H9 (cell line): Measurements from ENCODE around the gene PARP16. TPM values are rescaled to one million over a fixed set of nuclear protein-coding genes. Genes with fewer than 3 reads are reported as not detected.

Experiments used
- DNase-seq: peaks from one replicate; pipeline ENCODE4 v3.0.0-alpha.2; 2017
- H2AFZ ChIP-seq: one replicate; pipeline ENCODE4 v1.6.1; 2013; ENCODE audit warnings: mild to moderate bottlenecking, low read length, control low read depth, moderate library complexity
- H2AK5ac ChIP-seq: 2 replicates; pipeline ENCODE4 v1.6.1; 2013; ENCODE audit warnings: low read length, control low read depth, mixed read lengths; ENCODE audit not compliant: insufficient read length
- H2BK120ac ChIP-seq: one replicate; pipeline ENCODE4 v1.6.1; 2013; ENCODE audit warnings: low read depth, mild to moderate bottlenecking, low read length, control low read depth, inconsistent platforms; ENCODE audit not compliant: poor library complexity, severe bottlenecking
- H2BK12ac ChIP-seq: 2 replicates; pipeline ENCODE4 v1.6.1; 2013; ENCODE audit warnings: low read length, control low read depth, mixed read lengths, low read depth; ENCODE audit not compliant: insufficient read length
- H2BK15ac ChIP-seq: 2 replicates; pipeline ENCODE4 v1.6.1; 2013; ENCODE audit warnings: low read depth, low read length, control low read depth
- H2BK20ac ChIP-seq: one replicate; pipeline ENCODE4 v1.6.1; 2013; ENCODE audit warnings: low read depth, mild to moderate bottlenecking, low read length, control low read depth, inconsistent platforms; ENCODE audit not compliant: poor library complexity, severe bottlenecking
- H2BK5ac ChIP-seq: 2 replicates; pipeline ENCODE4 v1.6.1; 2013; ENCODE audit warnings: low read length, control low read depth, mixed read lengths; ENCODE audit not compliant: insufficient read length
- H3K14ac ChIP-seq: 2 replicates; pipeline ENCODE4 v1.6.1; 2013; ENCODE audit warnings: low read length, control low read depth; ENCODE audit not compliant: insufficient read depth
- H3K18ac ChIP-seq: 2 replicates; pipeline ENCODE4 v1.6.1; 2013; ENCODE audit warnings: low read depth, mild to moderate bottlenecking, mixed read lengths, low read length, control low read depth; ENCODE audit not compliant: insufficient read length
- H3K23ac ChIP-seq: 2 replicates; pipeline ENCODE4 v1.6.1; 2013; ENCODE audit warnings: low read length, control low read depth, mixed read lengths, low read depth; ENCODE audit not compliant: insufficient read length
- H3K23me2 ChIP-seq: 2 replicates; pipeline ENCODE4 v1.6.1; 2013; ENCODE audit warnings: low read depth, mild to moderate bottlenecking, mixed read lengths, low read length, control low read depth; ENCODE audit not compliant: insufficient read length, poor library complexity, severe bottlenecking
- H3K27ac ChIP-seq: 2 replicates; pipeline ENCODE4 v1.5.1; 2013; ENCODE audit warnings: low read length, control low read depth, mixed read lengths, low read depth; ENCODE audit not compliant: insufficient read length
- H3K27me3 ChIP-seq: 2 replicates; pipeline ENCODE4 v1.6.1; 2013; ENCODE audit warnings: low read length, control low read depth, inconsistent platforms; ENCODE audit not compliant: insufficient read depth
- H3K4ac ChIP-seq: 2 replicates; pipeline ENCODE4 v1.6.1; 2013; ENCODE audit warnings: low read depth, mild to moderate bottlenecking, control low read depth, inconsistent platforms, low read length, moderate library complexity
- H3K4me1 ChIP-seq: 2 replicates; pipeline ENCODE4 v1.6.1; 2013; ENCODE audit warnings: low read length, control low read depth, inconsistent platforms; ENCODE audit not compliant: insufficient read depth
- H3K4me2 ChIP-seq: 2 replicates; pipeline ENCODE4 v1.6.1; 2013; ENCODE audit warnings: low read length, control low read depth, mixed read lengths; ENCODE audit not compliant: insufficient read length, insufficient read depth
- H3K56ac ChIP-seq: 2 replicates; pipeline ENCODE4 v1.6.1; 2013; ENCODE audit warnings: low read depth, mild to moderate bottlenecking, mixed read lengths, low read length, control low read depth; ENCODE audit not compliant: insufficient read length
- H3K79me1 ChIP-seq: 2 replicates; pipeline ENCODE4 v1.6.1; 2013; ENCODE audit warnings: low read depth, mild to moderate bottlenecking, moderate library complexity, low read length, control low read depth, inconsistent platforms; ENCODE audit not compliant: insufficient read depth, poor library complexity, severe bottlenecking
- H3K79me2 ChIP-seq: 2 replicates; pipeline ENCODE4 v1.6.1; 2013; ENCODE audit warnings: low read length, control low read depth, inconsistent platforms; ENCODE audit not compliant: insufficient read depth
- H3K9ac ChIP-seq: 2 replicates; pipeline ENCODE4 v1.6.1; 2013; ENCODE audit warnings: low read length, control low read depth, mixed read lengths; ENCODE audit not compliant: insufficient read length; ENCODE audit errors: extremely low read depth
- H3K9me3 ChIP-seq: one replicate; pipeline ENCODE4 v1.6.1; 2013; ENCODE audit warnings: low read depth, low read length, inconsistent platforms; ENCODE audit not compliant: control insufficient read depth
- H3T11ph ChIP-seq: one replicate; pipeline ENCODE4 v1.6.1; 2013; ENCODE audit warnings: mild to moderate bottlenecking, low read length, control low read depth, inconsistent platforms
- H4K20me1 ChIP-seq: one replicate; pipeline ENCODE4 v1.6.1; 2013; ENCODE audit not compliant: control insufficient read depth, insufficient read length, insufficient read depth
- H4K5ac ChIP-seq: 2 replicates; pipeline ENCODE4 v1.6.1; 2013; ENCODE audit warnings: low read depth, mild to moderate bottlenecking, mixed read lengths, low read length, control low read depth; ENCODE audit not compliant: insufficient read length
- H4K8ac ChIP-seq: replicated peaks from 2 replicates; pipeline ENCODE4 v1.6.1; 2013; ENCODE audit warnings: low read length, control low read depth, mixed read lengths, low read depth; ENCODE audit not compliant: insufficient read length
- H4K91ac ChIP-seq: 2 replicates; pipeline ENCODE4 v1.6.1; 2013; ENCODE audit warnings: low read depth, mild to moderate bottlenecking, moderate library complexity, mixed read lengths, low read length, control low read depth; ENCODE audit not compliant: insufficient read length
- H3K27ac Mint-ChIP-seq, 3 experiments: 2 replicates in 2 of 3; 3 replicates in 1 of 3; pipeline ENCODE4 v1.8.0; 2020 to 2021; ENCODE audit warnings: mixed read lengths in 3 of 3, mild to moderate bottlenecking in 1 of 3, moderate library complexity in 1 of 3
- H3K27me3 Mint-ChIP-seq: 2 replicates; pipeline ENCODE4 v1.8.0; 2021; ENCODE audit warnings: low read depth, mild to moderate bottlenecking, moderate library complexity, mixed read lengths
- H3K36me3 Mint-ChIP-seq, 3 experiments: 2 replicates in 2 of 3; 3 replicates in 1 of 3; pipeline ENCODE4 v1.8.0; 2020 to 2021; ENCODE audit warnings: low read depth in 3 of 3, mixed read lengths in 3 of 3; ENCODE audit not compliant: insufficient read depth in 1 of 3
- H3K4me1 Mint-ChIP-seq, 2 experiments: 2 replicates each; pipeline ENCODE4 v1.8.0; 2020; ENCODE audit warnings: mixed read lengths in 2 of 2
- H3K4me3 Mint-ChIP-seq, 2 experiments: 2 replicates in 1 of 2; 3 replicates in 1 of 2; pipeline ENCODE4 v1.8.0; 2020 to 2021; ENCODE audit warnings: mild to moderate bottlenecking in 2 of 2, mixed read lengths in 2 of 2, moderate library complexity in 1 of 2
- H3K9me3 Mint-ChIP-seq, 2 experiments: 2 replicates in 1 of 2; 3 replicates in 1 of 2; pipeline ENCODE4 v1.8.0; 2020; ENCODE audit warnings: mild to moderate bottlenecking in 2 of 2, mixed read lengths in 2 of 2, moderate library complexity in 1 of 2
- CTCF ChIP-seq: fragments of 200-600 bp; sonication (generic); conservative IDR thresholded peaks from 3 replicates; pipeline ENCODE4 v1.8.0; 2021; ENCODE audit warnings: antibody characterized with exemption, mild to moderate bottlenecking
- WGBS: extraction: QIAGEN DNeasy Blood & Tissue Kit; methylation state at CpG from one replicate; pipeline ENCODE4 v1.1.7; 2013; ENCODE audit warnings: missing lambda C conversion rate, low lambda C conversion rate, mixed read lengths; ENCODE audit not compliant: insufficient read length; ENCODE audit errors: extremely low coverage; 5-methylcytosine and 5-hydroxymethylcytosine counted together
- total RNA-seq: library from RNA; stranded (reverse); gene quantifications from 2 replicates; pipeline ENCODE4 v1.2.1, GENCODE V29; 2021

The PARP16 gene
- total RNA-seq, 1 experiment from 2014 or later, result 3.9 TPM

GRCh38 chr15:65254356-65254755 lies 32.3 kb downstream of the PARP16 start:
- no peaks in the 10 kb centered on the region for H3K23me2 ChIP-seq
- H3K4me3 Mint-ChIP-seq, result no peak overlapping the region; a peak in 1 of 5 replicates
- no peaks in the 10 kb centered on the region for H3K27me3 Mint-ChIP-seq
- H3K36me3 Mint-ChIP-seq, result peaks cover 0 to 8% (median 3%) of the 10 kb centered on the region in 3 experiments; a peak in 4 of 7 replicates
- no peaks in the 10 kb centered on the region for H3K4me1 ChIP-seq
- no peak overlapping the region for H3K56ac ChIP-seq
- H2BK20ac ChIP-seq, result no peak overlapping the region
- H3K27ac ChIP-seq, result no peak overlapping the region
- no peak overlapping the region for H4K91ac ChIP-seq
- H3K27me3 ChIP-seq, result no peaks in the 10 kb centered on the region
- no peak overlapping the region for H3K4ac ChIP-seq
- H3K9me3 ChIP-seq, result no peaks in the 10 kb centered on the region
- H3K79me1 ChIP-seq, result no peaks in the 10 kb centered on the region
- no peak overlapping the region for H2BK15ac ChIP-seq
- H2BK5ac ChIP-seq, result no peak overlapping the region
- no peak overlapping the region for H3K4me2 ChIP-seq
- no peak for DNase-seq
- no peaks in the 10 kb centered on the region for H3K9me3 Mint-ChIP-seq
- H4K5ac ChIP-seq, result no peak overlapping the region
- H2AFZ ChIP-seq, result no peak overlapping the region
- peaks cover 20% of the 10 kb centered on the region in 2 experiments for H3K4me1 Mint-ChIP-seq
- no peaks in the 10 kb centered on the region for H3K79me2 ChIP-seq
- H3K18ac ChIP-seq, result peak overlapping the region; percentile 0
- no peak overlapping the region for H3K14ac ChIP-seq
- no peak overlapping the region for H2BK120ac ChIP-seq
- H3K9ac ChIP-seq, result no peak overlapping the region
- H3T11ph ChIP-seq, result no peak overlapping the region
- no peak overlapping the region for H3K23ac ChIP-seq
- no peaks in the 10 kb centered on the region for H4K20me1 ChIP-seq
- no peak overlapping the region for H2AK5ac ChIP-seq
- no peak overlapping the region for H2BK12ac ChIP-seq
- TF ChIP-seq CTCF, result no peak
- H4K8ac ChIP-seq, result no peak overlapping the region
- H3K27ac Mint-ChIP-seq, result peak overlapping the region in 2 of 3 experiments; percentile 5 to 31; a peak in 3 of 7 replicates
- no CpG with 5 or more reads among the region's 4 CpGs for WGBS
